Erythroblast (primary cell): ENCODE data around the gene MCF2L.

ENCODE experiments used
- DNase-seq, 2 experiments: peaks; one replicate each; lab custom pipeline; 2025; lab: John Stamatoyannopoulos, UW
- GATA1 ChIP-seq: IDR thresholded peaks from 2 replicates; pipeline ENCODE4 v1.6.1; 2011; ENCODE audit warnings: low read depth, mild to moderate bottlenecking, control low read depth, low read length, moderate library complexity
- POLR2A ChIP-seq: IDR thresholded peaks from 2 replicates; pipeline ENCODE4 v1.6.1; 2011; ENCODE audit warnings: mild to moderate bottlenecking, low read length

MCF2L gene

DNA sequence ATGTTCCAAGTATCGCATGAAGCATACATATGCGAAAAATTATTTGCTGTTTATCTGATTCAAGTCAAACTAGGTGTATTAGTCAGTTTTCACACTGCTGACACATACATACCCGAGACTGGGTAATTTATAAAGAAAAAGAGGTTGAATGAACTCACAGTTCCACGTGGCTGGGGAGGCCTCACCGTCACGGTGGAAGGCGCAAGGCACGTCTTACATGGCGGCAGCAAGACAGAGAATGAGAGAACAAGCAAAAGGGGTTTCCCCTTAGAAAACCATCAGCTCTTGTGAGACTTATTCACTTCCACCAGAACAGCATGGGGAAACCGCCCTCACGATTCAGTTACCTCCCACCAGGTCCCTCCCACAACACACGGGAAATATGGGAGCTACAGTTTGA, 176.5 kb downstream of the MCF2L start:
- TF ChIP-seq GATA1 (no peak), POLR2A (no peak)
- no peak for DNase-seq

DNA sequence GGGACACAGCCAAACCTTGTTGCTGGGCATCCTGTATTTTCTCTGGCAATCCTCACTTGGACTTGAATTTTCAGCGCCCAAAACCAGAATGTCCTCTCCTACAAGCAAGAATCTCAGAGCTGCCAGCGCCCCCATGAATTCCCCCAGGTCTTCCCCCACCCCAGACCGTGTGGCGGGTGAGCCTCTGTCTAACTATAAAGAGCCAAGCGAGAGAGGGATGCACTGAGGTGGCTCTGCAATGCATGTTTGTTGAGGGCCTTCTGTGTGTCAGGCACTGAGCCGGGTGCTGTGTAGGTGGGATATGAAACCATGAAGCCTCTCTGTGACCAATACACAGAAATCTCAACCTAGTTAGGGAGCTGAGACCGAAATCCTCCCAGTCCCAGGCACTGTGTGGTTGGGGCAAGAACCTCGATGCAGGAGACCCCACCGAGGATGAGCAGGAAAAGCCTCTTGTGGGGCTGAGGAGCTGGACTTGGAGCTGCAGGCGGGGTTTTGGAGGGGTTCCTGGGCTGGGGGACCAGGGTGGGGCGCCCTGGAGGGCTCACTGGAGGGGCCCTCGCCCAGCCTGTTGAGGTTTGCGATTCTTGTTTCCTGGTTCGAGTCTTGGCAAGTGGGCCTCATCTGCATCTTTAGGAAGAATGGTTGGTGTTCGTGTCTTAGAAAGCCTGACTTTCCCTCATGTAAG, 177.0 kb downstream of the MCF2L start:
- DNase-seq, result no peak
- TF ChIP-seq GATA1 (no peak), POLR2A (no peak)

DNA sequence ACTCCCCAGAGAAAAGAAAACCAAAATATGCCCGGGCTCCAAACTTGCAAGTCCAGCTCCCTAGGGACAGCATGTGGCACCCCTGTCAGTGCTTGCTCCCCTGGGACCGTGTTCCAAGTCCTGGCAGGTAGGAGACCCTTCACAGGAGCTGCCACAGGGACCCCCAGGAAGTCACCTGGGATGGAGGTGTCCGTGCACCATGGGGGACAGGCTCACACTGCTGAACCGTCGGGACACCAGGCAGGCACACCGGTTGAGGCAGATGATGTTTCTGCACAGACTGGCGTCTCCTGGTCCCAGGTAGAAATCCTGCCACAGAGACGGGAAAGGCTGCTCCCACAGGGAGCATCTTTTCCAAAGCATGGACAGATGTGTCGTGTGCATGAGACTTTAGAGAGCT, 177.7 kb downstream of the MCF2L start:
- TF ChIP-seq POLR2A (no peak), GATA1 (no peak)
- no peak for DNase-seq

DNA sequence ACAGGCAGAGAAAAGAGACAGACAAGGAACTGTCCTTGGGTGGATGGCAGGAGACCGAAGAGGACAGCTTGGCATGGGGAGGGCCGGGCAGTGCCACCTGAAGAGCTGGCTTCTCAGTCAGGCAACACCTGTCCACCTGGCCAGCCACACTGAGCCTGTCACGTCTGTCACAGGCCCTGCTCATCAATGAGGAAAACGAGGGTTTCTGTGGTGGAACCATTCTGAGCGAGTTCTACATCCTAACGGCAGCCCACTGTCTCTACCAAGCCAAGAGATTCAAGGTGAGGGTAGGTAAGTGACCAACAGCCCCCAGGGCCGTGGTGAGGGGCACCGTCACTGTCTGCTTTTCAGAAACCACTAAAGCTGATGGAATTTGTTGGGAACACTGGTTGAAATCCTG, 178.2 kb downstream of the MCF2L start:
- DNase-seq, result no peak
- no peak for TF ChIP-seq GATA1
- no peak for TF ChIP-seq POLR2A

DNA sequence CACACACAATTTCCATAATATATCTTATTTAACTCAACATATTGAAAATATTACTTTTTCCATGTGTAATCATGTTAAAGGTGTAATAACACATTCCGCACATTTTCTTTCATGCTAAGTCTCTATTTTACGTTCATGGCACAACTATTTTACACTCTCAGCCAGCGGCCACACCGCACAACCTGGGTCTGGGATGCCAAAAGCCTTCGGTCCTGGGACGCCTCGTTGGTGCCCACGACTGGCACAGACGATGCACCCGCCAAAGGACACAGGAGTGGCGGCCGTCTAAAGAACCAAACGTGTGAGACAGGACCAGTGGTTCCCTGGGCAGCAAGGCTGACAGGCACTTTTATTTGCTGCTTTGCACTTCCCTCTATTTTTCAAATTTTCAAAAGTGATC, 179.4 kb downstream of the MCF2L start:
- TF ChIP-seq GATA1, result no peak
- TF ChIP-seq POLR2A, result no peak
- no peak for DNase-seq

DNA sequence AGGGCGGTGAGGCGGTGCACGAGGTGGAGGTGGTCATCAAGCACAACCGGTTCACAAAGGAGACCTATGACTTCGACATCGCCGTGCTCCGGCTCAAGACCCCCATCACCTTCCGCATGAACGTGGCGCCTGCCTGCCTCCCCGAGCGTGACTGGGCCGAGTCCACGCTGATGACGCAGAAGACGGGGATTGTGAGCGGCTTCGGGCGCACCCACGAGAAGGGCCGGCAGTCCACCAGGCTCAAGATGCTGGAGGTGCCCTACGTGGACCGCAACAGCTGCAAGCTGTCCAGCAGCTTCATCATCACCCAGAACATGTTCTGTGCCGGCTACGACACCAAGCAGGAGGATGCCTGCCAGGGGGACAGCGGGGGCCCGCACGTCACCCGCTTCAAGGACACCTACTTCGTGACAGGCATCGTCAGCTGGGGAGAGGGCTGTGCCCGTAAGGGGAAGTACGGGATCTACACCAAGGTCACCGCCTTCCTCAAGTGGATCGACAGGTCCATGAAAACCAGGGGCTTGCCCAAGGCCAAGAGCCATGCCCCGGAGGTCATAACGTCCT, 180.0 kb downstream of the MCF2L start:
- no peak for TF ChIP-seq GATA1
- TF ChIP-seq POLR2A, result no peak
- DNase-seq, result no peak
